DMS 273 treated with DMSO at 0.1 percent for 48 hours (cell line): ENCODE measurements around the gene MLLT1.

Experiments
- DNase-seq: peaks from one replicate; lab custom pipeline; 2025; lab: John Stamatoyannopoulos, UW

MLLT1 gene

GRCh38 chr19:6221878-6222746, 57.7 kb downstream of the MLLT1 start:
- no peak for DNase-seq

GRCh38 chr19:6221220-6221877, 58.4 kb downstream of the MLLT1 start:
- DNase-seq = no peak

- no peak for DNase-seq
Observed at GRCh38 chr19:6220385-6221191, 59.2 kb downstream of the MLLT1 start.

GRCh38 chr19:6219586-6220290, 60.0 kb downstream of the MLLT1 start:
- DNase-seq = no peak

GRCh38 chr19:6219147-6219525, 60.6 kb downstream of the MLLT1 start:
- no peak for DNase-seq

GRCh38 chr19:6218491-6219146, 61.2 kb downstream of the MLLT1 start:
- DNase-seq = peak; percentile 59

- DNase-seq = no peak
Observed at GRCh38 chr19:6217752-6218334, 61.9 kb downstream of the MLLT1 start.

GRCh38 chr19:6216996-6217751, 62.6 kb downstream of the MLLT1 start:
- no peak for DNase-seq

- DNase-seq = no peak
Observed at GRCh38 chr19:6216236-6216995, 63.4 kb downstream of the MLLT1 start.

- no peak for DNase-seq
Observed at GRCh38 chr19:6215701-6216235, 64.0 kb downstream of the MLLT1 start.

GRCh38 chr19:6214881-6215541, 64.8 kb downstream of the MLLT1 start:
- no peak for DNase-seq

- no peak for DNase-seq
Observed at GRCh38 chr19:6213696-6214641, 65.8 kb downstream of the MLLT1 start.

- DNase-seq = no peak
Observed at GRCh38 chr19:6213266-6213595, 66.5 kb downstream of the MLLT1 start.

GRCh38 chr19:6212403-6213265, 67.1 kb downstream of the MLLT1 start:
- DNase-seq = no peak

GRCh38 chr19:6211632-6212402, 68.0 kb downstream of the MLLT1 start:
- DNase-seq = no peak
